CD4-positive, alpha-beta T cell treated with Interleukin-6 for 4 hours (primary cell): Measurements from ENCODE around the gene FRMPD1.

Experiments
- DNase-seq: peaks from one replicate; pipeline ENCODE4 v3.0.0-alpha.2; 2020; ENCODE audit warnings: mixed read lengths

Gene FRMPD1

DNA sequence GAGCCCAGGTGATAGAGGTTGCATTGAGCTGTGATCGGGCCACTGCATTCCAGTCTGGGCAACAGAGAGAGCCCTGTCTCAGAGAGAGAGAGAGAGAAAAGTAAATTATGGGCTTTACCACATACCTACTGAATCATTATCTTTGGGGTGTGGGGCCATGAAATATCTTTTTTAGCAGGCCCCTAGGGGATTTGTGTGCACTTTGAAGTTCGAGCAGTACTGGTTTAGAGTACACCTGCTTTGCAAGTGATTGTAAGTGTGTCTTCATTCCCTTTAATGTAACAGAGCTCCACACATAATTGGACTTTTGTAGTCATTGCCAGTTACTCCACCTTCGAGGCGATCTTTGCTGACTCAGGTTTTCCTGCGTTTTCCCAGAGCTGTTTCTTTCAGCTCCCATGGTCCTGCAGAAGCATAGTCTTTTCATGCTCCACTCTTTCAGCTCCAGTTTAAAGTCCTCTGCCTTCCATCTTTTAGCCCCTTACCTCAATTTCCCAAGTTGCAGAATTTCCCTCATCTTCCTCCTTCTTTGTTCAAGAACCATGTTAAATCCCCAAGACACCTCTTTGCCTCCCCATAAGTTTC lies 24.0 kb upstream of the FRMPD1 start:
- no peak for DNase-seq

GRCh38 chr9:37632479-37632878 lies 18.3 kb upstream of the FRMPD1 start:
- DNase-seq: no peak

DNA sequence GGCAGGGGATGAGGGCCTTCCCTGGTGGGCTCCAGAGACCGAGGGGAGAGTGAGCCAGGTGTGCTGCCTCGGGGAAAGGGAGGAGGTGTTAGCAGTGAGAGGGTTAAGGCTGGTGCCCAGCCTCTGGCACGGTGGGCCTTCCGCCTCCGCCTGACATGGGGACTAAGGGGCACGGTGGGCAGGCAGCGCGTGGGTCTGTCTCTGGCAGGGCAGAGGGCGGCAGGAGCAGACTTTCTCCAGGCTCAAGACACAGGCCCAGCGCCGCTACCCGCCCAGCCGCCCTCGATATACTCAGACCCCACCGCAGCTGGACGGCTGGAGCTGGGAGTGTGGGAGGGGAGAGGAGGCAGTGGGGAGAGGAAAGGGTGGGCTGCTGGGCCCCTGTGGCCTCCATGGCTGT lies 14.9 kb upstream of the FRMPD1 start:
- DNase-seq: no peak

- no peak for DNase-seq
Observed at GRCh38 chr9:37636511-37637448, 14.0 kb upstream of the FRMPD1 start.

GRCh38 chr9:37639109-37639762 lies 11.5 kb upstream of the FRMPD1 start:
- no peak for DNase-seq

- no peak for DNase-seq
Observed at GRCh38 chr9:37639841-37640240, 10.9 kb upstream of the FRMPD1 start.

- no peak for DNase-seq
Observed at GRCh38 chr9:37640246-37640645, 10.5 kb upstream of the FRMPD1 start.

DNA sequence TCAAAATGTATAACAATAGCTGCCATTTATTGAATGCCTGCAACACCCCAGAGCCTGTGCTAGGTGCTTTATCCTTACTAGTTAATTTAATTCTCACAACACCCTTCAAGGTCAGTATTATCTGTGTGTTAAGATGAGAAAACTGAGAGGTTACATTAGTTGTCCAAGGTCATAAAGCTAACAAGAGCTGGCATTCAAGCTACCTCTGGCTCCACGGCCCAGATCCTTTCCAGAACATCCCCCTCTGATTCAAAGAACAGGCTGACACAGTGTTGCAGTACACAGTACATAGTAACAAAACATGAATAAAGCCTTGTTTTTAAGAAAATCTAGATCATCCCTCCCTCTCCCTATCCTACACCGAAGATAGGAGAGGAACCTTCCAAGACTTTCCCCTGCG lies 9.4 kb upstream of the FRMPD1 start:
- no peak for DNase-seq

DNA sequence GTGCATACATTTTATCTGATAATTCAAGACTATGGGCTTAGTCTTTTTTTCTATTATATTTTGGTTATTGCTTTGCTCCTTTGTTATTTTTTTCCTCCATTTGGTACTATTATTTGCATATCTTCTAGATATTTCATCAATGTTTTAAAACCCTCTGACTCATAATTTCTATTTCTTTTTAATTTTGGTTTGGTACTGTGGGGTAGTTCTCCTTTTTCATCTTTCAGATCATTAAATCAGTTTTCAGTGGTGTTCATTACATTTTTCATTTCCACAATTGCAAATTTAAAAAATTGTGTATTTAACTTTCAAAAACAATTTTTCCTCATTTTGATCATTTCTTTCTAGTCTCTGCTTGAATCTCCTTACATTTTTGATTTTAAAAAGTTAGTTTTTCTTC lies 7.5 kb upstream of the FRMPD1 start:
- DNase-seq: no peak

DNA sequence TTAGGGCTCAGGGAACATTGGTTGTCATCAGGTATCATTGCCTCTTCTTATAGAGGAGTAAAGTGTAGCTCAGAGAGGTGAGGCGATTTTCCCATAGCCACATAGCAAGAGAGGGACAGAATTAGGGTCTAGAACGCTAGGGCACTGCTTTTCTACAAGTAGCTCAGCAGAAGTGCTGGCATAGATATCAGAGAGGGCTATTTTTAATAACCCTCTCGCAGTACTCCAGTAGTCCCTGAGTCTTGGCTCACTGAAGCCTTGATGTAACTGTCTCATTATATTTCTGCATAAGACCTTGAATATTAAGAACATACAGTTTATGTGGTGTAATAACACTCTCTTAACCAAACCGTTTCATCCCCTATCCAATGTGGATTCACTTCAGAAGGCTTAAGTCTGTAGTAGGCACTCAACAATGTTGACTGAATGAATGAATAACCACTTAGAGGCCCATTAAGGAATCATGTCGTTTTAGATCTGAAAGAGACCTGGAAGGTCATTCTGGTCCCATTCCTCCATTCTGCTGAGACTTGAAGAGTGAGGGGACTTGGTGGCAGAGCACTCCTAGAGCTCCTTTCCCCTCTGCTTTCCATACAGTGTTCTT lies 4.7 kb upstream of the FRMPD1 start:
- DNase-seq: no peak

DNA sequence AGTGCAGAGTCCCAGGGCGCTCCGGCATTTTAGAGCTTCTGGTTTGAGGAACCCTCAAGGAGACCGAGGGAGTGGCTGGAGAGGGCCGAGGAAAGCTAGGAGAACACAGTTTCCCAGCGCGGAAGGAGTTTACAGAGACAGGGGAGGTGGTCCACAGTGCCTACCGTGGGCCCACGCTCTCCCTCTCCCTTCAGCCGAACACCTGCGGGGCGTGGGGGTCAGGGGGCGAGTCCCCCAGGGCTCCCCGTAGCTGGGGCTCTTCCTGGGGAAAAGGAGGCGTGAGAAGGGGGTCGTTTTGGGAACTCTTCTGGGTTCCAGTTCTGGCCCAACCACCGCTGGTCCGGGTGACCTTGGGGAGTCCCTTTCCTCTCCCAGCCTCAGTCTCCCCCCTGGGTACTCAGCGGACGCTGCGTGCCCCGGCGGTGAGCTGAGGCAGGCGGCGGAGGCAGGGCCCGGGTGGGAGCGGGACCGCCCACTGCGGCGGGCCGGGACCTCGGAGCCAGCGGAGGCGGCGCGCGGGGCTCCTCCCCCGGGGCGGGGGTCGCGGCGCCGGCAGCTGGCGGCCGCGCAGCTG lies 368 bp upstream of the FRMPD1 start:
- no peak for DNase-seq

- no peak for DNase-seq
Observed at GRCh38 chr9:37652261-37652660, 1.5 kb downstream of the FRMPD1 start.

- no peak for DNase-seq
Observed at GRCh38 chr9:37653385-37653784, 2.6 kb downstream of the FRMPD1 start.

- no peak for DNase-seq
Observed at GRCh38 chr9:37656936-37657335, 6.2 kb downstream of the FRMPD1 start.

- DNase-seq: no peak
Observed at GRCh38 chr9:37660691-37661090, 9.9 kb downstream of the FRMPD1 start.

GRCh38 chr9:37663926-37664325 lies 13.2 kb downstream of the FRMPD1 start:
- no peak for DNase-seq

DNA sequence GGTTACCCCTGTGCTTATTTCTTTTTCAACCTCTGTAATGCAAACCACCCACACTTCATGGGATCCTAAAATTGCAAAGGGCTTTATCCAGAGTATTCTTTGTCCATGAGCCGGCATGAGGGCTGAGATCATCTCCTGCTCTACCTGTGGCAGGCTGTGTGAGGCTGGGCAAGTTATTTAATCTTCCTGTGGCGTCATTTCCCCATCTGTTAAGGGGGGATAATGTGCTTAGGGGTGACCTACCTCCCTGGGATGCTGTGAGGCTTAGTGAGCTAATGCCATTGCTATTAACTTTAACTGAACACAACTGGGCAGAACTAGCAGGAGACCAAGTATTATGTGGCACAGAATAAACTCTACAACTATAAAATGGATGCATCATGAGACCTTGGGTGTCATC lies 17.0 kb downstream of the FRMPD1 start:
- no peak for DNase-seq

DNA sequence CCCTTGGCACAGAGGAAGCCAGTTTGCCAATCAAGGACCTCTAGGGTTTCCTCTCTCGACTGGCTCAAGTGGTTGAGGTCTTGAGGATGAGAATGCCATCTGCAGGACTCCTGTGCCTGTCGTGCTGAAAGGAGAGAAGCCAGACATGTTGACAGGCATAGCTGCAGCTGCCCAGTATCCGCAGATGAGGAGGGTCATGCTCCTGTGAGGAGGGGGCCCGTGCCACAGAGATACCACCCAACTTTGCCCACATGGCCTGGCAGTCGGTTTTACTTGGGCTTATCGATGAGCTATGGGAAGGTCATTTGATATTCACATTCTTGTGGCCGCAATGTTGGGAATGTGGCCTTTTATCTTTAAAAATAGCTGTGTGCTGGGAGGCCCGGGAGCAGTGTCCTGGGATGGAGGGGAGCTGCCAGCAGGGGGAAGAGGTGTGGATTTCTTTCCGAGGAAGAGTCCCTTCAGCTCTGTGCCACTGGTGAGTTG lies 17.4 kb downstream of the FRMPD1 start:
- DNase-seq: no peak

- no peak for DNase-seq
Observed at GRCh38 chr9:37669232-37669631, 18.5 kb downstream of the FRMPD1 start.

DNA sequence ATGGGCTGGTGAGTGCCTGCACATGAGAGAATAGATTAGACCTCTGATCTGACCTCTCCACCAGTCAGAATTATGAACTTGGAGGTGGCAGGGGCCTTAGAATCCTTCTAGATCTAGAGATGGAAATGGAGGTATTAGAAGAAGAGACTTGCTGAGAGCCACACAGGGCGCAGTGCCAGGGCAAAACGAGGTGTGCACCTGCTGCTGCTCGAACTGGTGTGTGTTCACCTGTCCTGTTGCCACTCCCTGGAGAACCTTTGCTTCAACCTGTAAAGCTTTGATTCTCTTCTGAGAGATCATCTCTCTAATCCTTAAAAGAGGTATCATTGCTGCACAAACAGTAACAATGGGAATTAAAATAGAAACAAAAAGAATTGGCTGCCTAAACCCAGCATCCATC lies 24.9 kb downstream of the FRMPD1 start:
- no peak for DNase-seq

GRCh38 chr9:37676411-37676830 lies 25.7 kb downstream of the FRMPD1 start:
- DNase-seq: no peak

DNA sequence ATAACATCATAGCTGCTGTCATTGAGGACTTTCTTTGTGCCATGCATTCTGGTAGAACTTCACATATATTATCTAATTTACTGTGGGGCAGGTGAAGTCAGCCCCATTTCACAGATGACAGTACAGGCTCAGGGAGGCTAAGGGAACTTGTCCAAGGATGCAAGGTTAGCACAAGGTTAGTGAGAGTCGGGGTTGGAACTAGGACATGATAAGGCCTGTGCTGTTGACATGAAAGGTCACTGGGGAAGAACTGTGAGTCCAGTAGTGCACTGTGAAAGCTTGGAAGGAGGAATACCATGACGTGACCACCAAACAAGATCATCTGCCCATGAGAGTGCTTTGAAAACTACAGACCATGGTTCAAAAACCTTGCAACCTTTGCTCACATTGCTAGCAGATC lies 26.7 kb downstream of the FRMPD1 start:
- no peak for DNase-seq

DNA sequence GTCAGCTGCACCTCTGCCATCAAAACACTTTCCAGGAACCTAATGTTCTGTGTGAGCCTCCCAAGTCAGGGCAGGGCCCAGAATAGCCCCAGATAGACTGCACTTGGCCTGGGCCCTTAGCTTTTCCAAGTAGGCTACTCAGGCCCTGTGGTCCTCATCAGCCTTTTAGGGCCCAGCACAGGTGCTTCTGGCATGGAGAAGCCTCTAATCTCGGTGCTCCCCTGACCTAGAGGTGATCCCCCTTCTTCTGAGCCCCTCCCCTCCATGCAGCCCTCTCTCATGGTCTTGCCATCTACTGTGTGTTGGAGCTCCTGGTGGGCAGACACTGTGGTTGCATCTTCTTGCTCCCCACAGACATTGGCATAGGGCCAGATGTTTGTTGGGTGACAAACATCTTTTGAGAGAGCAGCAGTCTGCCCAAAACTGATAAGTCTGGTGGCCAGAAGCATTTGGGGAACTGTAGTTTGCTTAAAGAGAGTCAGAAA lies 28.1 kb downstream of the FRMPD1 start:
- DNase-seq: no peak
